Gastrocnemius medialis (tissue), 4 donors: Measurements from ENCODE around the gene KRT78. TPM values are rescaled to one million over a fixed set of nuclear protein-coding genes. Genes with fewer than 3 reads are reported as not detected.

Experiments used
- ATAC-seq, 2 donors: fragments of 150-250 bp; one replicate each; pipeline ENCODE4 v1.9.1; 2016
- DNase-seq, 2 donors: peaks; one replicate each; pipeline ENCODE4 v3.0.0-alpha.2; 2019
- H3K27ac ChIP-seq, 4 donors: fragments of 200-600 bp; sonication (generic); 1 replicate in 1 of 4; 2 replicates in 3 of 4; pipeline ENCODE4 v1.5.1; 2016 to 2018; ENCODE audit warnings: mild to moderate bottlenecking in 2 of 4, moderate library complexity in 1 of 4
- H3K27me3 ChIP-seq, 3 donors: fragments of 200-600 bp; sonication (generic) in 2 of 3; 1 replicate in 1 of 3; 2 replicates in 2 of 3; pipeline versions ENCODE4 v1.5.1 to v1.6.0; 2016 to 2019; ENCODE audit warnings: mild to moderate bottlenecking in 1 of 3, moderate library complexity in 1 of 3
- H3K36me3 ChIP-seq, 2 donors: fragments of 200-600 bp; sonication (generic) in 1 of 2; one replicate each; pipeline ENCODE4 v1.5.1; 2017 to 2018
- H3K4me1 ChIP-seq, 2 donors: fragments of 200-600 bp; sonication (generic) in 1 of 2; one replicate each; pipeline ENCODE4 v1.5.1; 2016 to 2017; ENCODE audit warnings: mild to moderate bottlenecking in 2 of 2
- H3K4me3 ChIP-seq, 4 donors: fragments of 200-600 bp; sonication (generic) in 3 of 4; 1 replicate in 1 of 4; 2 replicates in 3 of 4; pipeline ENCODE4 v1.5.1; 2016 to 2019; ENCODE audit warnings: mild to moderate bottlenecking in 2 of 4
- H3K9me3 ChIP-seq, 3 donors: fragments of 200-600 bp; sonication (generic) in 2 of 3; 1 replicate in 1 of 3; 2 replicates in 2 of 3; pipeline ENCODE4 v1.5.1; 2016 to 2019
- POLR2A ChIP-seq, 2 donors: fragments of 450-650 bp; IDR thresholded peaks; one replicate each; pipeline ENCODE4 v1.6.1; 2017; ENCODE audit warnings: antibody characterized with exemption in 2 of 2, mild to moderate bottlenecking in 2 of 2, moderate library complexity in 2 of 2
- in situ Hi-C, 4 donors: fragments of 200-750 bp; cut with MboI; loops; one replicate each; pipeline versions ENCODE4 v1.15.0 to v1.8.0; 2017; ENCODE audit warnings: low sequenced_read_pairs in 4 of 4
- intact Hi-C: fragments of 100-400 bp; cut with DNase I; formaldehyde crosslinking; loops from one replicate; pipeline ENCODE4 v1.15.1; 2023; ENCODE audit warnings: low total_unique reads
- total RNA-seq, 4 donors: library from RNA; depleted of rRNA; stranded (reverse); fragments of >200 nt; gene quantifications; one replicate each; pipeline versions ENCODE4 v1.1.0 to v1.2.3, GENCODE V29; 2016
- TF ChIP-seq, protein P1 (sequence below), 5 experiments: fragments of 450-650 bp in 3 of 5; fragments of 200-600 bp in 2 of 5; sonication (generic) in 2 of 5; IDR thresholded peaks in 4 of 5; conservative IDR thresholded peaks in 1 of 5; 1 replicate in 4 of 5; 2 replicates in 1 of 5; pipeline ENCODE4 v1.5.1; 2016 to 2019; ENCODE audit warnings: antibody characterized with exemption in 5 of 5, mild to moderate bottlenecking in 3 of 5, moderate library complexity in 3 of 5

The KRT78 gene
- total RNA-seq, 4 donors from 2014 or later: not detected

DNA sequence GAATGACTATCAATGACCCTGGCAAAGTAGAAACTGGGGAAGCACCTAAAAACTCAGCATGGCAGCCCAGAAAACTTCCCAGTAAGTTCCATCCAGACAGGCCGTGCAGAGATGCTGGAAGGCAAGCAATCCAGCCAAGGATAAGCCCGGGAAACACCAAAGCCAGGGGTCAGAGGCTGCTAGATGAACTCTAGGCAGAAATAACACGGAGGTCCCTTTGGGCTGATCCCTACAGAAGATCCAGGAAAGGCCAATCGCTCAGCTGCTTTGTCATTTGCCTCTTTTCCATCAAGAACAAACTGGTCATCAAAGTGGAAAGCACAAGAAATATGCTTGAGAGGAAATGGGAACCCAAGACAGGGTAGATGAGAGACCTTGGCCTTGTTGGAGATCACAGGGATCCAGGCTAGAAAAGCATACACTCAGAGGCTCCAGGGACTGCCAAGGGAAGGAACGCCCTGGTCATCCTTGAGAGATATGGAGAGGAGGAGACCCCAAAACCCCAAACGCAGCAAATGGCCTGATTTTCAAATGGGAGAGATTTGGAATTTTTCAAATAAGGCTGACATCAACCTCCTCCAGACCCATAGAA, 21.2 kb downstream of the KRT78 start:
- H3K36me3 ChIP-seq: no peaks in the 10 kb centered on the region
- H3K4me1 ChIP-seq: no peaks in the 10 kb centered on the region
- in situ Hi-C loops: no loop called here
- no peaks in the 10 kb centered on the region for H3K9me3 ChIP-seq
- no peaks in the 10 kb centered on the region for H3K27me3 ChIP-seq
- no peak for TF ChIP-seq POLR2A (IDR thresholded peaks at IDR 0.05)
- TF ChIP-seq, protein P1, sequence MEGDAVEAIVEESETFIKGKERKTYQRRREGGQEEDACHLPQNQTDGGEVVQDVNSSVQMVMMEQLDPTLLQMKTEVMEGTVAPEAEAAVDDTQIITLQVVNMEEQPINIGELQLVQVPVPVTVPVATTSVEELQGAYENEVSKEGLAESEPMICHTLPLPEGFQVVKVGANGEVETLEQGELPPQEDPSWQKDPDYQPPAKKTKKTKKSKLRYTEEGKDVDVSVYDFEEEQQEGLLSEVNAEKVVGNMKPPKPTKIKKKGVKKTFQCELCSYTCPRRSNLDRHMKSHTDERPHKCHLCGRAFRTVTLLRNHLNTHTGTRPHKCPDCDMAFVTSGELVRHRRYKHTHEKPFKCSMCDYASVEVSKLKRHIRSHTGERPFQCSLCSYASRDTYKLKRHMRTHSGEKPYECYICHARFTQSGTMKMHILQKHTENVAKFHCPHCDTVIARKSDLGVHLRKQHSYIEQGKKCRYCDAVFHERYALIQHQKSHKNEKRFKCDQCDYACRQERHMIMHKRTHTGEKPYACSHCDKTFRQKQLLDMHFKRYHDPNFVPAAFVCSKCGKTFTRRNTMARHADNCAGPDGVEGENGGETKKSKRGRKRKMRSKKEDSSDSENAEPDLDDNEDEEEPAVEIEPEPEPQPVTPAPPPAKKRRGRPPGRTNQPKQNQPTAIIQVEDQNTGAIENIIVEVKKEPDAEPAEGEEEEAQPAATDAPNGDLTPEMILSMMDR (IDR thresholded peaks at IDR 0.05 in 4 of 5, conservative IDR thresholded peaks at IDR 0.05 in 1 of 5): no peak
- H3K27ac ChIP-seq: no peak overlapping the region
- intact Hi-C loops: no loop called here
- ATAC-seq: no peak
- no peak overlapping the region for H3K4me3 ChIP-seq
- DNase-seq: no peak

GRCh38 chr12:52826611-52827498, 21.9 kb downstream of the KRT78 start:
- H3K4me3 ChIP-seq: no peak overlapping the region
- no peak overlapping the region for H3K27ac ChIP-seq
- no peak for DNase-seq
- ATAC-seq: no peak
- TF ChIP-seq POLR2A (IDR thresholded peaks at IDR 0.05): no peak
- TF ChIP-seq, protein P1 (IDR thresholded peaks at IDR 0.05 in 4 of 5, conservative IDR thresholded peaks at IDR 0.05 in 1 of 5): no peak
- in situ Hi-C loops: no loop called here
- no peaks in the 10 kb centered on the region for H3K9me3 ChIP-seq
- no peaks in the 10 kb centered on the region for H3K36me3 ChIP-seq
- H3K27me3 ChIP-seq: peaks cover 0 to 6% (median 0%) of the 10 kb centered on the region in 3 donors
- no peaks in the 10 kb centered on the region for H3K4me1 ChIP-seq
- intact Hi-C loops: no loop called here

DNA sequence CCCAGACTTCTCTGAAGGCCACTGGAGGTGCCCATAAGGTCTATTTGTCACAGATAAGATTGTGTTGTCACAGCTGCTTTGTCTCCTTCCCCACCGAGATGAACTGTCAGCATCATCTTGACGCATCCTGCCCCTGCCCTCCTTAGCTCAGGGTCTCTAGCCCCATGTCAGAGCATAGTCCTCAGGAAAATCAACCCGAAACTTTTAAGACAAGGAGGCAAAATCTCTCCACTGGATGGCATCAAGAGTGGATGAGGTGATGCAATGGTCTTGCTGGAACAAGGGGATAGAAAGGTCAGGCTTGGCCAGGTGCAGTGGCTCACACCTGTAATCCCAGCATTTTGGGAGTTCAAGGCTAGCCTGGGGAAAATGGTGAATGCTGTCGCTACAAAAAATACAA, 22.8 kb downstream of the KRT78 start:
- Histone ChIP-seq H3K9me3 (no peaks in the 10 kb centered on the region), H3K27ac (no peak overlapping the region), H3K4me3 (no peak overlapping the region), H3K27me3 (peaks cover 0 to 6% (median 0%) of the 10 kb centered on the region in 3 donors), H3K4me1 (no peaks in the 10 kb centered on the region), H3K36me3 (no peaks in the 10 kb centered on the region)
- DNase-seq: no peak
- in situ Hi-C loops: no loop called here
- no peak for ATAC-seq
- TF ChIP-seq, protein P1 (IDR thresholded peaks at IDR 0.05 in 4 of 5, conservative IDR thresholded peaks at IDR 0.05 in 1 of 5): no peak
- no peak for TF ChIP-seq POLR2A (IDR thresholded peaks at IDR 0.05)
- intact Hi-C loops: no loop called here

DNA sequence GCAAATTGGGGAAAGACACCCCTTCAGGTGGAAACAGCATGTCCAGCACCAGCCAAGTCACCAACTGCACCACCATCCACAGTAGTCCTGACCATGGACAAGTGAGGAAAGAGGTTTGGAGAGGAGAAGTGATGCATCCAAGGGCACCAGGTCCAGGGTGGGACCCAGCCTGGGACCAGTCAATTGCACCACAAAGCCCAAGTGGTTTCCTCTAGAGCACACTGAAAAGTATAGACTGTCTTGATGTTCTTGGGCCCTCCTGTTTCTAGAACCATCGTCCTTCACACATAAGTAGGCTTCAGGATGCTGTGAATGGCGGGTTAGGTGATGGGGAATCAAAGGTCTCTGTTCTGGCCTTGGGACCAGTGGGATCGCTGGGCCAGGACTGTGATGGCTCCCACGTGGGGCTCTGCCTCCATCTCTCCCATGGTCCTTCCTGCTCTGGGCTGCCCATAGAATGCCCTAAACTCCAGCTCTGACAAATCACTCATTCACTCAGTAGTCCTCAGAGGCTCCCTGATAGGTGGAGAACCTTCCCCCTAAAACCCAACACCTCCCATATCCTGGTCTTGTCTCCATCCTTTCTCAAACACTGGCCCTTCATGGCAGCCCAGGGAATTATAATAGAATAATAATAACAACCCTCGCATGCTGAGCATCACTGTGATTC, 23.9 kb downstream of the KRT78 start:
- Histone ChIP-seq H3K27ac (no peak overlapping the region), H3K4me1 (no peaks in the 10 kb centered on the region), H3K9me3 (no peaks in the 10 kb centered on the region), H3K36me3 (no peaks in the 10 kb centered on the region), H3K4me3 (no peak overlapping the region), H3K27me3 (peaks cover 0 to 6% (median 2%) of the 10 kb centered on the region in 3 donors)
- DNase-seq (no peak), ATAC-seq (no peak)
- intact Hi-C loops: no loop called here
- no peak for TF ChIP-seq POLR2A (IDR thresholded peaks at IDR 0.05)
- in situ Hi-C loops: no loop called here
